Retina (tissue), 1 donor: ENCODE data around the gene FOXO4.

Source experiments
- DNase-seq: peaks from one replicate; pipeline ENCODE4 v3.0.0-alpha.2; 2016

Gene FOXO4

GRCh38 chrX:71144651-71145050 is 49.0 kb downstream of the FOXO4 start, which contains the start of gene NLGN3:
NLGN3 (plus strand) TSS chrX:71144841; CDS start chrX:71147750, 2,909 bp downstream.
- peak; percentile 65 for DNase-seq

- no peak for DNase-seq
Observed at GRCh38 chrX:71147496-71148277, 52.0 kb downstream of the FOXO4 start.

GRCh38 chrX:71148278-71148663 is 52.6 kb downstream of the FOXO4 start:
- no peak for DNase-seq

- no peak for DNase-seq
Observed at GRCh38 chrX:71151366-71151765, 55.7 kb downstream of the FOXO4 start.
